Spinal cord (tissue), 10 donors: ENCODE data around the gene ADORA1. TPM values are rescaled to one million over a fixed set of nuclear protein-coding genes. Genes with fewer than 3 reads are reported as not detected.

Source experiments
- DNase-seq, 6 donors: peaks; one replicate each; pipeline versions ENCODE4 v3.0.0 to v3.0.0-alpha.2; 2013 to 2015; ENCODE audit warnings: low spot score in 6 of 6, low read depth in 4 of 6
- H3K27ac ChIP-seq: one replicate; pipeline ENCODE4 v1.5.1; 2013; ENCODE audit warnings: low read depth, low read length, control low read depth
- H3K27me3 ChIP-seq: one replicate; pipeline ENCODE4 v1.6.1; 2013; ENCODE audit warnings: low read length; ENCODE audit not compliant: control insufficient read depth, insufficient read depth
- H3K36me3 ChIP-seq: one replicate; pipeline ENCODE4 v1.6.1; 2013; ENCODE audit warnings: low read length; ENCODE audit not compliant: control insufficient read depth, insufficient read depth
- H3K4me1 ChIP-seq: one replicate; pipeline ENCODE4 v1.6.1; 2013; ENCODE audit warnings: low read length; ENCODE audit not compliant: control insufficient read depth, insufficient read depth
- H3K4me3 ChIP-seq: one replicate; pipeline ENCODE4 v1.5.1; 2013; ENCODE audit warnings: low read depth, low read length, control low read depth
- H3K9me3 ChIP-seq: one replicate; pipeline ENCODE4 v1.6.1; 2013; ENCODE audit warnings: low read length; ENCODE audit not compliant: control insufficient read depth, insufficient read depth
- WGBS: methylation state at CpG from one replicate; pipeline ENCODE4 v1.1.5; 2013; ENCODE audit warnings: missing lambda C conversion rate; ENCODE audit not compliant: insufficient coverage; 5-methylcytosine and 5-hydroxymethylcytosine counted together
- polyA plus RNA-seq, 2 donors: library from polyadenylated mRNA; unstranded; fragments of 120-200 nt; gene quantifications; one replicate each; pipeline ENCODE4 v1.2.1, GENCODE V29; 2013; ENCODE audit not compliant: insufficient read length in 2 of 2
- total RNA-seq, 2 donors: library from RNA; depleted of rRNA in 1 of 2; stranded (reverse); fragments of 120-200 nt in 1 of 2; fragments of >200 nt in 1 of 2; gene quantifications; one replicate each; pipeline versions ENCODE4 v1.2.3 to v1.2.4, GENCODE V29; 2013 to 2014
- donor health status: healthy.

The ADORA1 gene
- total and polyA plus RNA-seq, 4 donors, result 3.1 to 29.7 (median 20.2) TPM

GRCh38 chr1:203188686-203189232 lies 61.2 kb downstream of the ADORA1 start:
- Histone ChIP-seq H3K27me3 (no peaks in the 10 kb centered on the region), H3K4me3 (no peak overlapping the region), H3K9me3 (no peaks in the 10 kb centered on the region), H3K27ac (no peak overlapping the region), H3K36me3 (no peaks in the 10 kb centered on the region), H3K4me1 (peaks cover 31% of the 10 kb centered on the region)
- DNase-seq, result no peak
- 81% methylated on average over 2 of the region's 4 CpGs for WGBS

GRCh38 chr1:203189951-203190352 lies 62.4 kb downstream of the ADORA1 start:
- DNase-seq, result peak in 1 of 6 donors; percentile 83
- Histone ChIP-seq H3K27me3 (no peaks in the 10 kb centered on the region), H3K36me3 (no peaks in the 10 kb centered on the region), H3K4me3 (no peak overlapping the region), H3K9me3 (no peaks in the 10 kb centered on the region), H3K27ac (no peak overlapping the region), H3K4me1 (peaks cover 29% of the 10 kb centered on the region)
- WGBS, result 65% methylated on average over 2 of the region's 7 CpGs

GRCh38 chr1:203190949-203191348 lies 63.4 kb downstream of the ADORA1 start:
- no peaks in the 10 kb centered on the region for H3K9me3 ChIP-seq
- H3K36me3 ChIP-seq, result no peaks in the 10 kb centered on the region
- 100% methylated on average over 1 of the region's 2 CpGs for WGBS

GRCh38 chr1:203196371-203196770 lies 68.8 kb downstream of the ADORA1 start:
- WGBS, result 81% methylated on average over 3 of the region's 3 CpGs
- H3K4me3 ChIP-seq, result no peak overlapping the region
- no peaks in the 10 kb centered on the region for H3K27me3 ChIP-seq
- peaks cover 11% of the 10 kb centered on the region for H3K4me1 ChIP-seq
- H3K36me3 ChIP-seq, result no peaks in the 10 kb centered on the region
- H3K27ac ChIP-seq, result no peak overlapping the region
- H3K9me3 ChIP-seq, result no peaks in the 10 kb centered on the region
- no peak for DNase-seq

More at GRCh38 chr1:203190949-203191348, 63.4 kb downstream of the ADORA1 start:
- no peak overlapping the region for H3K27ac ChIP-seq
- no peak for DNase-seq
- peaks cover 19% of the 10 kb centered on the region for H3K4me1 ChIP-seq
- no peak overlapping the region for H3K4me3 ChIP-seq
- H3K27me3 ChIP-seq, result no peaks in the 10 kb centered on the region

- H3K27me3 ChIP-seq, result no peaks in the 10 kb centered on the region
- 62% methylated on average over 3 of the region's 3 CpGs for WGBS
- no peaks in the 10 kb centered on the region for H3K36me3 ChIP-seq
- DNase-seq, result no peak
- no peaks in the 10 kb centered on the region for H3K9me3 ChIP-seq
- peaks cover 15% of the 10 kb centered on the region for H3K4me1 ChIP-seq
- no peak overlapping the region for H3K4me3 ChIP-seq
- H3K27ac ChIP-seq, result no peak overlapping the region
Observed at GRCh38 chr1:203197625-203198024, 70.1 kb downstream of the ADORA1 start.

- WGBS, result 100% methylated on average over 1 of the region's 3 CpGs
- H3K27ac ChIP-seq, result no peak overlapping the region
Observed at GRCh38 chr1:203199002-203199401, 71.5 kb downstream of the ADORA1 start.

GRCh38 chr1:203199481-203199815 lies 71.9 kb downstream of the ADORA1 start:
- Histone ChIP-seq H3K27me3 (no peaks in the 10 kb centered on the region), H3K4me1 (peaks cover 18% of the 10 kb centered on the region), H3K36me3 (no peaks in the 10 kb centered on the region), H3K4me3 (no peak overlapping the region), H3K27ac (no peak overlapping the region), H3K9me3 (no peaks in the 10 kb centered on the region)
- DNase-seq, result no peak
- 93% methylated on average over 5 of the region's 6 CpGs for WGBS

More at GRCh38 chr1:203199002-203199401, 71.5 kb downstream of the ADORA1 start:
- Histone ChIP-seq H3K4me3 (no peak overlapping the region), H3K9me3 (no peaks in the 10 kb centered on the region), H3K36me3 (no peaks in the 10 kb centered on the region), H3K27me3 (no peaks in the 10 kb centered on the region), H3K4me1 (peaks cover 18% of the 10 kb centered on the region)
- no peak for DNase-seq

GRCh38 chr1:203199816-203200571 lies 72.5 kb downstream of the ADORA1 start:
- H3K4me3 ChIP-seq, result no peak overlapping the region
- DNase-seq, result peak in 1 of 6 donors; percentile 28
- WGBS, result 56% methylated on average over 8 of the region's 8 CpGs
- no peaks in the 10 kb centered on the region for H3K9me3 ChIP-seq
- H3K4me1 ChIP-seq, result peaks cover 18% of the 10 kb centered on the region
- no peaks in the 10 kb centered on the region for H3K27me3 ChIP-seq
- no peaks in the 10 kb centered on the region for H3K36me3 ChIP-seq
- no peak overlapping the region for H3K27ac ChIP-seq

GRCh38 chr1:203200916-203201315 lies 73.4 kb downstream of the ADORA1 start:
- H3K4me1 ChIP-seq, result peaks cover 19% of the 10 kb centered on the region
- H3K27ac ChIP-seq, result no peak overlapping the region
- WGBS, result 47% methylated on average over 1 of the region's 1 CpG
- no peaks in the 10 kb centered on the region for H3K9me3 ChIP-seq
- H3K4me3 ChIP-seq, result no peak overlapping the region
- no peak for DNase-seq
- H3K36me3 ChIP-seq, result no peaks in the 10 kb centered on the region
- H3K27me3 ChIP-seq, result no peaks in the 10 kb centered on the region
